ENCODE measurements around the gene FHOD3. TPM values are rescaled to one million over a fixed set of nuclear protein-coding genes. Genes with fewer than 3 reads are reported as not detected.

FHOD3 gene
- total RNA-seq, 4 donors from 2014 or later, result 0.26 to 13.8 (median 4.9) TPM; not detected in 1

DNA sequence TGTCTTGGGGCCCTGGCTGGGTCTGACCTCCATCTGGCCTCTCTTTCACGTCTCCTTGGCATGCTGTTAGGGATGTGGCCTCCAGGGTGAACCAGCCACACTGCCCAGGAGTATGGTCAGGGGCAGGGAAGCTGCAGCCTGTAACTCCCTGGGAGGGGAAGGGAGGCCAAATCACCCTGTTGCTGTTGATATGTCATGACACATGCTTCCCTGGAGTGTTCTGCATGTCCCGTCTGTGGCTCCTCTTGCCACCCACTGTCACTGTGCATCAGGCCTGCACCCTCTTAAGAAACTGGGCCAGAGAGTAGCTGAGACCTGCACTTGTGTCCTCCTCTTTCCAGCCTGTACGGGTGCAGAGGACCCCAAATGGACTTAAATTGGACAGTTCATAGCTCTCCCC is 221.3 kb downstream of the FHOD3 start:
- Histone ChIP-seq H3K27ac (no peak overlapping the region), H3K4me1 (no peaks in the 10 kb centered on the region), H3K9me3 (no peaks in the 10 kb centered on the region), H3K36me3 (no peaks in the 10 kb centered on the region), H3K4me3 (no peak overlapping the region), H3K27me3 (no peaks in the 10 kb centered on the region)
- intact Hi-C loops (cut with DNase I; ENCODE audit: low total_unique reads), result no loop called here
- no peak for DNase-seq
- TF ChIP-seq, protein P1, sequence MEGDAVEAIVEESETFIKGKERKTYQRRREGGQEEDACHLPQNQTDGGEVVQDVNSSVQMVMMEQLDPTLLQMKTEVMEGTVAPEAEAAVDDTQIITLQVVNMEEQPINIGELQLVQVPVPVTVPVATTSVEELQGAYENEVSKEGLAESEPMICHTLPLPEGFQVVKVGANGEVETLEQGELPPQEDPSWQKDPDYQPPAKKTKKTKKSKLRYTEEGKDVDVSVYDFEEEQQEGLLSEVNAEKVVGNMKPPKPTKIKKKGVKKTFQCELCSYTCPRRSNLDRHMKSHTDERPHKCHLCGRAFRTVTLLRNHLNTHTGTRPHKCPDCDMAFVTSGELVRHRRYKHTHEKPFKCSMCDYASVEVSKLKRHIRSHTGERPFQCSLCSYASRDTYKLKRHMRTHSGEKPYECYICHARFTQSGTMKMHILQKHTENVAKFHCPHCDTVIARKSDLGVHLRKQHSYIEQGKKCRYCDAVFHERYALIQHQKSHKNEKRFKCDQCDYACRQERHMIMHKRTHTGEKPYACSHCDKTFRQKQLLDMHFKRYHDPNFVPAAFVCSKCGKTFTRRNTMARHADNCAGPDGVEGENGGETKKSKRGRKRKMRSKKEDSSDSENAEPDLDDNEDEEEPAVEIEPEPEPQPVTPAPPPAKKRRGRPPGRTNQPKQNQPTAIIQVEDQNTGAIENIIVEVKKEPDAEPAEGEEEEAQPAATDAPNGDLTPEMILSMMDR (IDR thresholded peaks at IDR 0.05), result no peak
- TF ChIP-seq POLR2A (IDR thresholded peaks at IDR 0.05), result no peak

DNA sequence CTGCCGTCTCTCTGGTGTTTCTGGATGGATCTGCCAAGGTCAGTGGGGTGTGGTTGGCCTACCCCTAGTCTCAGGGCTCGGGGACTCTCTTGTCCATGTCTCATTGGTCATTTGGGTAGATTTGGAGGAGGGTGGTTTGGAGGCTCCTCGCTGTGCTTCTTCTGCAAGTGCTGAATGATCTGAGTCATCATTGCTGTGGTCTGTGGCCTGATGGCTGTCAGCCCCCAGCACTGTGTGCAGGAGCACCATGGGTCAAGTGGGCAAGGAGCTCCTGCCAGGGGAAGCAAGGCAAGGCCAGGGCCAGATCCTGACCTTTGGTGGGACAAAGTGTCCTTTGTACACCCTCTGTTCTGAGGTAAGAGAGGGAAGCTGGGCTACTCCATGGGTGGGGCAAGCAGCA is 221.8 kb downstream of the FHOD3 start:
- DNase-seq, result no peak
- Histone ChIP-seq H3K27me3 (no peaks in the 10 kb centered on the region), H3K4me3 (no peak overlapping the region), H3K9me3 (no peaks in the 10 kb centered on the region), H3K27ac (no peak overlapping the region), H3K4me1 (no peaks in the 10 kb centered on the region), H3K36me3 (no peaks in the 10 kb centered on the region)
- TF ChIP-seq, protein P1 (IDR thresholded peaks at IDR 0.05), result no peak
- no peak for TF ChIP-seq POLR2A (IDR thresholded peaks at IDR 0.05)
- intact Hi-C loops (cut with DNase I; ENCODE audit: low total_unique reads), result no loop called here

DNA sequence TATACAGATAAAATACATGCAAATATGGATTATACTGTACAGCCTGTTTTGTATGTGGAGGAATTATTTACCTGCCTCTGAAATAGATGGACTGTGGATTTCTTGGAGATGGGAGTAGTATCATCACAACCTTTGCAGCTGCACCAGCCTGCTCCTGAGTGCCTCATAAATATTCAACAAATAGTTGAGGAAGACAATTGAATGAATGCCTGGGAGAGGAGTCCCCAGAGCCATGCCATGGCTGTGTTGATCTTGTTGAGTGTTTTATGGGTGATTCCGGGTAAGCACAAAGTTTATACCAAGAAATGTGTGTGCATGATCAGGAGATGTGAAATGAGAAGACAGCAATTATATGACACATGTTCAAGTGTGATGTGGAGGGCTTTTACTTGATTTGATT is 225.0 kb downstream of the FHOD3 start:
- no peaks in the 10 kb centered on the region for H3K27me3 ChIP-seq
- no peaks in the 10 kb centered on the region for H3K36me3 ChIP-seq
- TF ChIP-seq, protein P1 (IDR thresholded peaks at IDR 0.05), result no peak
- TF ChIP-seq POLR2A (IDR thresholded peaks at IDR 0.05), result no peak
- intact Hi-C loops (cut with DNase I; ENCODE audit: low total_unique reads), result no loop called here
- H3K4me3 ChIP-seq, result no peak overlapping the region
- H3K9me3 ChIP-seq, result no peaks in the 10 kb centered on the region
- H3K27ac ChIP-seq, result no peak overlapping the region
- DNase-seq, result no peak
- no peaks in the 10 kb centered on the region for H3K4me1 ChIP-seq

DNA sequence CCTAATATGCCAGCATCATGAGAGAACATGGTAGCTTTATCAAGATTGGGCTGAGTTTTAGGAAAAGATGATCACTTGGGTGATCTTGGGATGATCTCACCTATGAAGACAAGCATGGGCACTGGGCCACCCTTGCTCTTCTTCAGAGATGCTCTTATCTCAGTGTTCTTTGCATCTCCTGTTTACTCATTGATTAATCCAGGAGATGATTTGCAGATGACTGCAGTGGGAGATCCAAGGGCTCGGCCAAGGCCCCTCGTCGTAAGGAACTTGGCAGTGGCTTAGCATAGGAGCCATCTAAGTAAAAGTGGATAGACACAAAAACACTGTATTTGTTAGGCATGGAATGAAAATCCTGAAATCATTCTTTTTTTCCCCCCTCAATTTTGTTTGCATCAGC is 228.4 kb downstream of the FHOD3 start:
- no peak overlapping the region for H3K4me3 ChIP-seq
- no peaks in the 10 kb centered on the region for H3K27me3 ChIP-seq
- H3K27ac ChIP-seq, result no peak overlapping the region
- DNase-seq, result no peak
- no peaks in the 10 kb centered on the region for H3K36me3 ChIP-seq
- no peaks in the 10 kb centered on the region for H3K9me3 ChIP-seq
- no peak for TF ChIP-seq POLR2A (IDR thresholded peaks at IDR 0.05)
- TF ChIP-seq, protein P1 (IDR thresholded peaks at IDR 0.05), result no peak
- intact Hi-C loops (cut with DNase I; ENCODE audit: low total_unique reads), result no loop called here
- H3K4me1 ChIP-seq, result no peaks in the 10 kb centered on the region

DNA sequence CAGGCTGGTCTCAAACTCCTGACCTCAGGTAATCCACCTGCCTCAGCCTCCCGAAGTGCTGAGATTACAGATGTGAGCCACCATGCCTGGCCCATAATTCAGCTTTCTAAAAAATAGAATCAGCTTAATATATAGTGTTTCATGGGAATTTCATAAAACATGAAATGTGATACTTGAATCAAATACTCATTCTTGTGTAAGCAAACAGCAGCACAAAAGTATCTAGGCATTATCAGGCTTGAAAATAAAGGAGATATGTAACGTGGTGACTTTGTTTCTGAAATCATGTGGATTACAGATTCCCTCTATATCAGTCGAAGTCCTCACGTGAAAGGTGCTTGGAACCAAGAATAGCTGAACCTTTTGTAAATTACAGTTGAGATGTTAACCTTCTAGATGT is 229.1 kb downstream of the FHOD3 start:
- TF ChIP-seq POLR2A (IDR thresholded peaks at IDR 0.05), result no peak
- TF ChIP-seq, protein P1 (IDR thresholded peaks at IDR 0.05), result no peak
- no peaks in the 10 kb centered on the region for H3K36me3 ChIP-seq
- H3K4me1 ChIP-seq, result no peaks in the 10 kb centered on the region
- intact Hi-C loops (cut with DNase I; ENCODE audit: low total_unique reads), result no loop called here
- no peaks in the 10 kb centered on the region for H3K9me3 ChIP-seq
- H3K27me3 ChIP-seq, result no peaks in the 10 kb centered on the region
- H3K4me3 ChIP-seq, result no peak overlapping the region
- DNase-seq, result no peak
- no peak overlapping the region for H3K27ac ChIP-seq

All from uterus (tissue), 4 donors.